GM12872 (cell line): Measurements from ENCODE around the gene MRPL43.

ENCODE experiments used
- TF ChIP-seq, protein P1 (sequence below): IDR thresholded peaks from 3 replicates; pipeline ENCODE4 v1.5.1; 2011; ENCODE audit warnings: low read depth, mild to moderate bottlenecking, low read length, moderate library complexity; ENCODE audit not compliant: insufficient read depth

Gene MRPL43

GRCh38 chr10:100970076-100970913 is 17.0 kb downstream of the MRPL43 start:
- TF ChIP-seq, protein P1, sequence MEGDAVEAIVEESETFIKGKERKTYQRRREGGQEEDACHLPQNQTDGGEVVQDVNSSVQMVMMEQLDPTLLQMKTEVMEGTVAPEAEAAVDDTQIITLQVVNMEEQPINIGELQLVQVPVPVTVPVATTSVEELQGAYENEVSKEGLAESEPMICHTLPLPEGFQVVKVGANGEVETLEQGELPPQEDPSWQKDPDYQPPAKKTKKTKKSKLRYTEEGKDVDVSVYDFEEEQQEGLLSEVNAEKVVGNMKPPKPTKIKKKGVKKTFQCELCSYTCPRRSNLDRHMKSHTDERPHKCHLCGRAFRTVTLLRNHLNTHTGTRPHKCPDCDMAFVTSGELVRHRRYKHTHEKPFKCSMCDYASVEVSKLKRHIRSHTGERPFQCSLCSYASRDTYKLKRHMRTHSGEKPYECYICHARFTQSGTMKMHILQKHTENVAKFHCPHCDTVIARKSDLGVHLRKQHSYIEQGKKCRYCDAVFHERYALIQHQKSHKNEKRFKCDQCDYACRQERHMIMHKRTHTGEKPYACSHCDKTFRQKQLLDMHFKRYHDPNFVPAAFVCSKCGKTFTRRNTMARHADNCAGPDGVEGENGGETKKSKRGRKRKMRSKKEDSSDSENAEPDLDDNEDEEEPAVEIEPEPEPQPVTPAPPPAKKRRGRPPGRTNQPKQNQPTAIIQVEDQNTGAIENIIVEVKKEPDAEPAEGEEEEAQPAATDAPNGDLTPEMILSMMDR = no peak

DNA sequence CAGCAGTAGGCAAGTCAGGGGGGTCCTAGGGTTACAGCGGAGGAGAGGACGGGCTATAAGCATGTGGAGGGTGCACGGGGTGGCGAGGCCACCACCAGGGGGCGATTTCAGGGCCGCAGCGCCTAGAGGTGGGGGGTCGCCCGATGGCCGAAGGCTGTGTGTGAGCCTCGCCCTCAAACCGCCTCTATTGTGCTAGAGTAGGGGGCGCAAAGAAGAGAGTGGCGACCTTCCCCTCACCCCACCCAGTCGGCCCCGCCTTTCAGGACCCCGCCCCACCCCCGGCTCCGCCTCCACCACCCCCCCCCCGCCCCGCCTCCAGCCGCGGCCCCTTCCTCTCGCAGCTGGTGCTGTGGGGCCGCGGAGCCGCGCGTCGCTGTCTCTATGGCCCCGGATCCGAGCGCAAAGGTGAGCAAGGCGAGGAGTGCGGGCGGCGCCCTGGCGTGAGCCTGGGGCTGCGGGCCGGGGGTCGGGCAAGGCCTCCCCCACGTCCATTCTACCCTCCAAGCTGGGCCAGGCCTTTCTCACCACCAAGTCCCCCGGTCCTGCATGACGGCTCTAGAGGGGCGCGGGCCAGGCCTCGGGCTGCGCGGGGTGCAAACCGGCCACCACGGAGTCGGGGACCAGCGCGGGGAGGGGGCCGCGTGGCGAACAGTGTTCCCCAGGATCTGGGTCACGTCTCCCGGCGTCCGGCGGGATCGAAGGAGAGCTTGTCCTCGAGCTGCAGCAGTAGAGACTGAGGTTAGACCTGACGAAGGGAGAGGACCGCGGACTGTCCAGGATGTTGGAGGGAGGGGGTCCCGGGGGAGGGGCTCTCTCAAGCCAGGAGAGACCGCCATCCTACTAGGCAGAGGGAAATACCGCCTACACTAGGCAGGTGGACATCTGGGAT is 17.9 kb downstream of the MRPL43 start, which contains the start of gene SEMA4G:
Gene SEMA4G (plus strand): TSS at position 318 of the 889 bp plus-strand sequence. CDS start 3,409 bp downstream, outside the sequence.
- TF ChIP-seq, protein P1 = peak; percentile 87

GRCh38 chr10:100968863-100969186 is 18.5 kb downstream of the MRPL43 start:
- TF ChIP-seq, protein P1 = no peak

DNA sequence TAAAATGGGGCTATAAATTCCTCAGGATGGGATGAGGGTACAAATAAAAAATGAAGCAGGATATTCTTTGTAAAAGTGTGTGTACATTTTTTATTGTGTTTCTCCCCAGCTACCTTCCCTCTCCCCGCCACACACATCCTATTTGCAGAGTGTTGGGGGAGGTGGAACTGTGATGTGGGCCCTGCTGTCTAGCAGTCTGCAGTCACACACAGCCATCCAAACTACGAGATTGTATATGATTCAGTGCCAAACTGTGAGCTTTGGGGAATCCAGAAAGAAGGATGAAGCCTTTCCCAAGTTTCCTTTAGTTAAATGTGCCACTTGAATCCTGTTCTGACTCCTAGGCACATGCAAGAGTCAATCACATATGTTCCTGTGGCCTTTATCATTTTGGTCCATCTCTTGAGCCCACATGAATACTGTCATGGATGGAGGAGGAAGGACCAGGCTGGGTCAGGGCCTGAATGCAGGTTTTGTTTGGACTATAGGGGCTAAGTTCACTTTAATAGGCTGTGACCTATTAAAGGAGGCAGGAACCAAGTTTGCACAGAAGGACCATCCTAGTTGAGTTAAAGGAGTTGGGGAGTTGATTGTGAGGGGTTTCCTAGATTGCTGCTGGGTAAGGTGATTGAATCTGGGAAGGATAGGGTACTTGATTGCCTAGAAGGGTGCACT is 19.1 kb downstream of the MRPL43 start:
- TF ChIP-seq, protein P1 = no peak

DNA sequence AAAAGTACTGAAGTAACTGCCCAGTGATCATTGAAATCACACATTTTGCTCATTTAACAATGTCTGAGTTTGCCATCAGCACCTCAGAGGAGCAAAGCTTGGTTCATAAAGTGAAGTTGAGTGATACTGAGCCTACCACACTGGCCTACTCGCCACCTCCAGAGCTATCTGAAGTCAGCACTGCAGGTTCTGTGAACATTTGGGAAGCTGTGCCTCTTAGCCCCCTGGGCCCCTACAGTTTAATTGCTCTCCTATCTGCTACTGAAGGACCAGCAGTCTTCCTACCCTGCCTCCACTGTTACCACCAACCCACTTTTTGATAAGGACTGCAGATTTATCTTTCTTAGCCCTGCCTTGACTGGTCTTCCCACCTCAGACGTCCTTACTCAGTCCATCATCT is 20.0 kb downstream of the MRPL43 start:
- TF ChIP-seq, protein P1 = no peak

DNA sequence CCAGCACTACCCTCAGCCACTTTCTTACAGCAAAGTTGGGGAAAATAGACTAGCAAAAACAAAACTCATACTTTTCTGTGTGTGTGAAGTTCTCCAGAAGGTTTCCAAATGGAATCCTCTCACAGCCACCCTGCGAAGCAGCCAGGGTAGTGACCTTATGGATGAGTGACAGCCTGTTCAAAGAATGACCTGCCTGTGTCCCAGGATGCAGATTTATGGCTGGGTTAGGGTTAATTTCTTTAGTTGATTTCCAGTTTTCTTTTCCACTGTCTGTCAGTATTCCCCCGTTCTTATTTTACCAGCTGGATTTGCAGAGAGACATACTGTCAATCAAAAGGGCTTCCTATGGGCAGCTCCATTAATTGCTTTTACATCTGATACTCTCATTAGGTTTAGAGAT is 20.4 kb downstream of the MRPL43 start:
- TF ChIP-seq, protein P1 = no peak

- TF ChIP-seq, protein P1 = no peak
Observed at GRCh38 chr10:100965820-100966219, 21.5 kb downstream of the MRPL43 start.
